H9 (cell line): ENCODE data around the gene MIS18BP1. TPM values are rescaled to one million over a fixed set of nuclear protein-coding genes. Genes with fewer than 3 reads are reported as not detected.

Experiments used
- DNase-seq: peaks from one replicate; pipeline ENCODE4 v3.0.0-alpha.2; 2017
- H2AFZ ChIP-seq: one replicate; pipeline ENCODE4 v1.6.1; 2013; ENCODE audit warnings: mild to moderate bottlenecking, low read length, control low read depth, moderate library complexity
- H2AK5ac ChIP-seq: 2 replicates; pipeline ENCODE4 v1.6.1; 2013; ENCODE audit warnings: low read length, control low read depth, mixed read lengths; ENCODE audit not compliant: insufficient read length
- H2BK120ac ChIP-seq: one replicate; pipeline ENCODE4 v1.6.1; 2013; ENCODE audit warnings: low read depth, mild to moderate bottlenecking, low read length, control low read depth, inconsistent platforms; ENCODE audit not compliant: poor library complexity, severe bottlenecking
- H2BK12ac ChIP-seq: 2 replicates; pipeline ENCODE4 v1.6.1; 2013; ENCODE audit warnings: low read length, control low read depth, mixed read lengths, low read depth; ENCODE audit not compliant: insufficient read length
- H2BK15ac ChIP-seq: 2 replicates; pipeline ENCODE4 v1.6.1; 2013; ENCODE audit warnings: low read depth, low read length, control low read depth
- H2BK20ac ChIP-seq: one replicate; pipeline ENCODE4 v1.6.1; 2013; ENCODE audit warnings: low read depth, mild to moderate bottlenecking, low read length, control low read depth, inconsistent platforms; ENCODE audit not compliant: poor library complexity, severe bottlenecking
- H2BK5ac ChIP-seq: 2 replicates; pipeline ENCODE4 v1.6.1; 2013; ENCODE audit warnings: low read length, control low read depth, mixed read lengths; ENCODE audit not compliant: insufficient read length
- H3K14ac ChIP-seq: 2 replicates; pipeline ENCODE4 v1.6.1; 2013; ENCODE audit warnings: low read length, control low read depth; ENCODE audit not compliant: insufficient read depth
- H3K18ac ChIP-seq: 2 replicates; pipeline ENCODE4 v1.6.1; 2013; ENCODE audit warnings: low read depth, mild to moderate bottlenecking, mixed read lengths, low read length, control low read depth; ENCODE audit not compliant: insufficient read length
- H3K23ac ChIP-seq: 2 replicates; pipeline ENCODE4 v1.6.1; 2013; ENCODE audit warnings: low read length, control low read depth, mixed read lengths, low read depth; ENCODE audit not compliant: insufficient read length
- H3K23me2 ChIP-seq: 2 replicates; pipeline ENCODE4 v1.6.1; 2013; ENCODE audit warnings: low read depth, mild to moderate bottlenecking, mixed read lengths, low read length, control low read depth; ENCODE audit not compliant: insufficient read length, poor library complexity, severe bottlenecking
- H3K27ac ChIP-seq: 2 replicates; pipeline ENCODE4 v1.5.1; 2013; ENCODE audit warnings: low read length, control low read depth, mixed read lengths, low read depth; ENCODE audit not compliant: insufficient read length
- H3K27me3 ChIP-seq: 2 replicates; pipeline ENCODE4 v1.6.1; 2013; ENCODE audit warnings: low read length, control low read depth, inconsistent platforms; ENCODE audit not compliant: insufficient read depth
- H3K4ac ChIP-seq: 2 replicates; pipeline ENCODE4 v1.6.1; 2013; ENCODE audit warnings: low read depth, mild to moderate bottlenecking, control low read depth, inconsistent platforms, low read length, moderate library complexity
- H3K4me1 ChIP-seq: 2 replicates; pipeline ENCODE4 v1.6.1; 2013; ENCODE audit warnings: low read length, control low read depth, inconsistent platforms; ENCODE audit not compliant: insufficient read depth
- H3K4me2 ChIP-seq: 2 replicates; pipeline ENCODE4 v1.6.1; 2013; ENCODE audit warnings: low read length, control low read depth, mixed read lengths; ENCODE audit not compliant: insufficient read length, insufficient read depth
- H3K56ac ChIP-seq: 2 replicates; pipeline ENCODE4 v1.6.1; 2013; ENCODE audit warnings: low read depth, mild to moderate bottlenecking, mixed read lengths, low read length, control low read depth; ENCODE audit not compliant: insufficient read length
- H3K79me1 ChIP-seq: 2 replicates; pipeline ENCODE4 v1.6.1; 2013; ENCODE audit warnings: low read depth, mild to moderate bottlenecking, moderate library complexity, low read length, control low read depth, inconsistent platforms; ENCODE audit not compliant: insufficient read depth, poor library complexity, severe bottlenecking
- H3K79me2 ChIP-seq: 2 replicates; pipeline ENCODE4 v1.6.1; 2013; ENCODE audit warnings: low read length, control low read depth, inconsistent platforms; ENCODE audit not compliant: insufficient read depth
- H3K9ac ChIP-seq: 2 replicates; pipeline ENCODE4 v1.6.1; 2013; ENCODE audit warnings: low read length, control low read depth, mixed read lengths; ENCODE audit not compliant: insufficient read length; ENCODE audit errors: extremely low read depth
- H3K9me3 ChIP-seq: one replicate; pipeline ENCODE4 v1.6.1; 2013; ENCODE audit warnings: low read depth, low read length, inconsistent platforms; ENCODE audit not compliant: control insufficient read depth
- H3T11ph ChIP-seq: one replicate; pipeline ENCODE4 v1.6.1; 2013; ENCODE audit warnings: mild to moderate bottlenecking, low read length, control low read depth, inconsistent platforms
- H4K20me1 ChIP-seq: one replicate; pipeline ENCODE4 v1.6.1; 2013; ENCODE audit not compliant: control insufficient read depth, insufficient read length, insufficient read depth
- H4K5ac ChIP-seq: 2 replicates; pipeline ENCODE4 v1.6.1; 2013; ENCODE audit warnings: low read depth, mild to moderate bottlenecking, mixed read lengths, low read length, control low read depth; ENCODE audit not compliant: insufficient read length
- H4K8ac ChIP-seq: replicated peaks from 2 replicates; pipeline ENCODE4 v1.6.1; 2013; ENCODE audit warnings: low read length, control low read depth, mixed read lengths, low read depth; ENCODE audit not compliant: insufficient read length
- H4K91ac ChIP-seq: 2 replicates; pipeline ENCODE4 v1.6.1; 2013; ENCODE audit warnings: low read depth, mild to moderate bottlenecking, moderate library complexity, mixed read lengths, low read length, control low read depth; ENCODE audit not compliant: insufficient read length
- H3K27ac Mint-ChIP-seq, 3 experiments: 2 replicates in 2 of 3; 3 replicates in 1 of 3; pipeline ENCODE4 v1.8.0; 2020 to 2021; ENCODE audit warnings: mixed read lengths in 3 of 3, mild to moderate bottlenecking in 1 of 3, moderate library complexity in 1 of 3
- H3K27me3 Mint-ChIP-seq: 2 replicates; pipeline ENCODE4 v1.8.0; 2021; ENCODE audit warnings: low read depth, mild to moderate bottlenecking, moderate library complexity, mixed read lengths
- H3K36me3 Mint-ChIP-seq, 3 experiments: 2 replicates in 2 of 3; 3 replicates in 1 of 3; pipeline ENCODE4 v1.8.0; 2020 to 2021; ENCODE audit warnings: low read depth in 3 of 3, mixed read lengths in 3 of 3; ENCODE audit not compliant: insufficient read depth in 1 of 3
- H3K4me1 Mint-ChIP-seq, 2 experiments: 2 replicates each; pipeline ENCODE4 v1.8.0; 2020; ENCODE audit warnings: mixed read lengths in 2 of 2
- H3K4me3 Mint-ChIP-seq, 2 experiments: 2 replicates in 1 of 2; 3 replicates in 1 of 2; pipeline ENCODE4 v1.8.0; 2020 to 2021; ENCODE audit warnings: mild to moderate bottlenecking in 2 of 2, mixed read lengths in 2 of 2, moderate library complexity in 1 of 2
- H3K9me3 Mint-ChIP-seq, 2 experiments: 2 replicates in 1 of 2; 3 replicates in 1 of 2; pipeline ENCODE4 v1.8.0; 2020; ENCODE audit warnings: mild to moderate bottlenecking in 2 of 2, mixed read lengths in 2 of 2, moderate library complexity in 1 of 2
- WGBS: extraction: QIAGEN DNeasy Blood & Tissue Kit; methylation state at CpG from one replicate; pipeline ENCODE4 v1.1.7; 2013; ENCODE audit warnings: missing lambda C conversion rate, low lambda C conversion rate, mixed read lengths; ENCODE audit not compliant: insufficient read length; ENCODE audit errors: extremely low coverage; 5-methylcytosine and 5-hydroxymethylcytosine counted together
- total RNA-seq: library from RNA; stranded (reverse); gene quantifications from 2 replicates; pipeline ENCODE4 v1.2.1, GENCODE V29; 2021
- TF ChIP-seq, protein P1 (sequence below): fragments of 200-600 bp; sonication (generic); conservative IDR thresholded peaks from 3 replicates; pipeline ENCODE4 v1.8.0; 2021; ENCODE audit warnings: antibody characterized with exemption, mild to moderate bottlenecking

Gene MIS18BP1
- total RNA-seq, 1 experiment from 2014 or later: 60.6 TPM

GRCh38 chr14:45227566-45227965 is 25.4 kb downstream of the MIS18BP1 start:
- H3K79me1 ChIP-seq: no peaks in the 10 kb centered on the region
- H3K4ac ChIP-seq: no peak overlapping the region
- Mint-ChIP-seq H3K27ac (no peak overlapping the region), H3K27me3 (no peaks in the 10 kb centered on the region), H3K4me3 (no peak overlapping the region), H3K36me3 (peaks cover 23 to 79% (median 66%) of the 10 kb centered on the region in 3 experiments; a peak in 6 of 7 replicates), H3K9me3 (no peaks in the 10 kb centered on the region), H3K4me1 (peaks cover 13 to 15% of the 10 kb centered on the region in 2 experiments)
- no peak overlapping the region for H2BK5ac ChIP-seq
- H2BK20ac ChIP-seq: no peak overlapping the region
- no peak overlapping the region for H3K14ac ChIP-seq
- H2BK12ac ChIP-seq: no peak overlapping the region
- no peak overlapping the region for H3K9ac ChIP-seq
- H3T11ph ChIP-seq: no peak overlapping the region
- no peak overlapping the region for H2BK120ac ChIP-seq
- H3K27ac ChIP-seq: no peak overlapping the region
- no peak overlapping the region for H3K56ac ChIP-seq
- H4K91ac ChIP-seq: no peak overlapping the region
- H2AK5ac ChIP-seq: no peak overlapping the region
- WGBS: no CpG with 5 or more reads among the region's 4 CpGs
- H3K9me3 ChIP-seq: no peaks in the 10 kb centered on the region
- no peaks in the 10 kb centered on the region for H4K20me1 ChIP-seq
- no peaks in the 10 kb centered on the region for H3K4me1 ChIP-seq
- H2BK15ac ChIP-seq: no peak overlapping the region
- no peak overlapping the region for H4K8ac ChIP-seq
- no peaks in the 10 kb centered on the region for H3K27me3 ChIP-seq
- TF ChIP-seq, protein P1, sequence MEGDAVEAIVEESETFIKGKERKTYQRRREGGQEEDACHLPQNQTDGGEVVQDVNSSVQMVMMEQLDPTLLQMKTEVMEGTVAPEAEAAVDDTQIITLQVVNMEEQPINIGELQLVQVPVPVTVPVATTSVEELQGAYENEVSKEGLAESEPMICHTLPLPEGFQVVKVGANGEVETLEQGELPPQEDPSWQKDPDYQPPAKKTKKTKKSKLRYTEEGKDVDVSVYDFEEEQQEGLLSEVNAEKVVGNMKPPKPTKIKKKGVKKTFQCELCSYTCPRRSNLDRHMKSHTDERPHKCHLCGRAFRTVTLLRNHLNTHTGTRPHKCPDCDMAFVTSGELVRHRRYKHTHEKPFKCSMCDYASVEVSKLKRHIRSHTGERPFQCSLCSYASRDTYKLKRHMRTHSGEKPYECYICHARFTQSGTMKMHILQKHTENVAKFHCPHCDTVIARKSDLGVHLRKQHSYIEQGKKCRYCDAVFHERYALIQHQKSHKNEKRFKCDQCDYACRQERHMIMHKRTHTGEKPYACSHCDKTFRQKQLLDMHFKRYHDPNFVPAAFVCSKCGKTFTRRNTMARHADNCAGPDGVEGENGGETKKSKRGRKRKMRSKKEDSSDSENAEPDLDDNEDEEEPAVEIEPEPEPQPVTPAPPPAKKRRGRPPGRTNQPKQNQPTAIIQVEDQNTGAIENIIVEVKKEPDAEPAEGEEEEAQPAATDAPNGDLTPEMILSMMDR: no peak
- H4K5ac ChIP-seq: no peak overlapping the region
- no peaks in the 10 kb centered on the region for H3K23me2 ChIP-seq
- DNase-seq: no peak
- H3K18ac ChIP-seq: no peak overlapping the region
- peaks cover 2% of the 10 kb centered on the region; the same call in 1 of the 2 replicates for H3K79me2 ChIP-seq
- H3K23ac ChIP-seq: no peak overlapping the region
- H2AFZ ChIP-seq: no peak overlapping the region
- H3K4me2 ChIP-seq: no peak overlapping the region
